VCaP (cell line): ENCODE measurements around the gene RNF217.
"Not testable (repeated sequence)": the region's sequence is repeated elsewhere in the genome, so short reads cannot be mapped to it uniquely, and the experiment has no call there.

Source experiments
- H3K27ac ChIP-seq: fragments of 450-650 bp; 2 replicates; pipeline ENCODE4 v1.5.1; 2017
- TF ChIP-seq, protein P1 (sequence below): fragments of 450-650 bp; conservative IDR thresholded peaks from 2 replicates; pipeline ENCODE4 v1.5.1; 2017; ENCODE audit warnings: mild to moderate bottlenecking, moderate library complexity

The RNF217 gene

GRCh38 chr6:124963831-124964763 lies 1.9 kb downstream of the RNF217 start:
- H3K27ac ChIP-seq = no peak overlapping the region
- TF ChIP-seq, protein P1, sequence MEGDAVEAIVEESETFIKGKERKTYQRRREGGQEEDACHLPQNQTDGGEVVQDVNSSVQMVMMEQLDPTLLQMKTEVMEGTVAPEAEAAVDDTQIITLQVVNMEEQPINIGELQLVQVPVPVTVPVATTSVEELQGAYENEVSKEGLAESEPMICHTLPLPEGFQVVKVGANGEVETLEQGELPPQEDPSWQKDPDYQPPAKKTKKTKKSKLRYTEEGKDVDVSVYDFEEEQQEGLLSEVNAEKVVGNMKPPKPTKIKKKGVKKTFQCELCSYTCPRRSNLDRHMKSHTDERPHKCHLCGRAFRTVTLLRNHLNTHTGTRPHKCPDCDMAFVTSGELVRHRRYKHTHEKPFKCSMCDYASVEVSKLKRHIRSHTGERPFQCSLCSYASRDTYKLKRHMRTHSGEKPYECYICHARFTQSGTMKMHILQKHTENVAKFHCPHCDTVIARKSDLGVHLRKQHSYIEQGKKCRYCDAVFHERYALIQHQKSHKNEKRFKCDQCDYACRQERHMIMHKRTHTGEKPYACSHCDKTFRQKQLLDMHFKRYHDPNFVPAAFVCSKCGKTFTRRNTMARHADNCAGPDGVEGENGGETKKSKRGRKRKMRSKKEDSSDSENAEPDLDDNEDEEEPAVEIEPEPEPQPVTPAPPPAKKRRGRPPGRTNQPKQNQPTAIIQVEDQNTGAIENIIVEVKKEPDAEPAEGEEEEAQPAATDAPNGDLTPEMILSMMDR = no peak

- H3K27ac ChIP-seq = no peak overlapping the region
Observed at GRCh38 chr6:124964764-124965105, 2.5 kb downstream of the RNF217 start.

DNA sequence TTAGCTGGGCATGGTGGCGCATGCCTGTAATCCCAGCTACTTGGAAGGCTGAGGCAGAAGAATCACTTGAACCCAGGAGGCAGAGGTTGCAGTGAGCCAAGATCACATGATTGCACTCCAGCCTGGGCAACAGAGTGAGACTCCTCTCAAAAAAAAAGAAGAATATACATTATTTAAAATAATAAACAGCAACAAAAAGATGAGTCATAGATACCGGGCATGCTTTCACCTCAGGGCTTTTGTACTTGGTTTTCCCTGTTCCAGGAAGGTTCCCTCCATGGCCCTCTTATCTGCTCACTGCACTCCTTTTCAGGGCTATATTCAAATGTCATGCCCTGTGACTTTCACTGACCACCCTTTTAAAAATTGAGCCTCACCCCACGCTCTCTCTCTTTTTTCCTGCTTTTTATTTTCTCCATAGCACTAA lies 3.2 kb downstream of the RNF217 start:
- not testable (repeated sequence) for H3K27ac ChIP-seq

More at GRCh38 chr6:124964764-124965105, 2.5 kb downstream of the RNF217 start:
- TF ChIP-seq, protein P1 = no peak

GRCh38 chr6:124967444-124967843 lies 5.2 kb downstream of the RNF217 start:
- TF ChIP-seq, protein P1 = no peak
- no peak overlapping the region for H3K27ac ChIP-seq

GRCh38 chr6:124968401-124968800 lies 6.2 kb downstream of the RNF217 start:
- TF ChIP-seq, protein P1 = no peak
- no peak overlapping the region for H3K27ac ChIP-seq

- TF ChIP-seq, protein P1 = no peak
- no peak overlapping the region for H3K27ac ChIP-seq
Observed at GRCh38 chr6:124970243-124970642, 8.0 kb downstream of the RNF217 start.

DNA sequence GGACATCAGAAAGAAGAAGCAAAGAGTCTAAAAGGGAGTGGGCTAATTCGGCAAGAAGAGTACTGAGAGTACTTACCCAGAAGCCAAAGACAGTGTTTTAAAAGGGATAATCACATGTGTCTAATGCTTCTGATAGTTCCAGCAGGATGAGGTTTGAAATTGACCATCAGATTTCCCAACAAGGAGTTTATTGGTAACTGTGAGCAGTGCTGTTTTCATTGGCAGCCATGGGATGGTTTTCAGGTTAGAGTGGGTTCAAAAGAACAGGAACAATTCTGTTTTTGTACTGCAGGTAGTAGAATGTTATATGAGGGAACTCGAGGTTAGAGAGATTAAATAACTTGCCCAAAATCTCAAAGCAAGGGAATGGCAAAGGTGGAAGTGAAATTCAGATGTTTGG lies 8.5 kb downstream of the RNF217 start:
- H3K27ac ChIP-seq = no peak overlapping the region
- TF ChIP-seq, protein P1 = no peak

DNA sequence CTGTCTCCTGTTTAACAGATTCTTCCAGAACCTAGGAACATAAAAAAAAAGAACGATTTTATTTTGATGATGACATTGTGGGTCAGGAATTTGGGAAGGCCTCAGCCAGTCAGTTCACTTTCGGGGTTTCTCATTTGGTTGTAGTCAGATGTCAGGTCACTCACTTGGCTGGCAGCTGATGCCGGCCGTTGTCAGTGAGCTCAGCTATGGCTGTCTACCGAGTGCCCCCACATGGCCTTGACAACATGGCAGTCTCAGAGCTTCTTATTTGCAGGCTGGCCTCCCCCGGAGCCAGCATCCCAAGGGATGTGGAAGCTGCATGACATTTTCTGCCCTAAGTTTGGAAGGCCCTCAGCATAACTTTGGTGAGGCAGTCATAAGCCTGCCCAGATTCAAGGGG lies 11.5 kb downstream of the RNF217 start:
- TF ChIP-seq, protein P1 = no peak
- H3K27ac ChIP-seq = no peak overlapping the region
